SH-SY5Y (cell line): ENCODE measurements around the gene HARBI1.

Experiments
- GATA2 ChIP-seq: IDR thresholded peaks from 2 replicates; pipeline ENCODE4 v1.6.1; 2011; ENCODE audit warnings: mild to moderate bottlenecking, low read depth, low read length
- GATA3 ChIP-seq: IDR thresholded peaks from 2 replicates; pipeline ENCODE4 v1.6.1; 2011; ENCODE audit warnings: low read depth, mild to moderate bottlenecking, low read length, moderate library complexity

HARBI1 gene

GRCh38 chr11:46617134-46617971 lies at the start of gene HARBI1, which contains the start of gene ATG13:
TSS of gene HARBI1 (minus strand) at chr11:46617227. CDS start at chr11:46616237, 990 bp downstream.
TSS of gene ATG13 (plus strand) at chr11:46617553. CDS start at chr11:46644292, 26,739 bp downstream.
- TF ChIP-seq GATA3: no peak

DNA sequence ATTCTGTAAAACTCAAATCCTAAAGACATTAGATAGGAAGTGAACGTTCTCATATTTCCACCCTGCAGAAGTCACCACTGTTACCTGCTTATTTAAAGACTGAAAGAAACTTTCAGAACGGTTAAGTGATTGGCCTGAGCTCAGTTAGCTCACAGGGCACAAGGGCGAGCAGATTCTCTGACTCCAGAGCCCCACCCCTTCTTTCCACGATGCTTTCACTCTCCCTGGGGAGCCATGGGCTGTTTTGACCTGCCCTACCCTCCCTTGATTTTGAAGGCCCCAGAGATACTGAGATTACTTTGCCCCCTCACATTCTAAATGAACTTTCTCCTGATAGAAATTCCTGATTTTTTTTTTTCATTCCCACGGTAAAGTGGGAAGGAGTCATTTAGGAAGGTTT lies 49.5 kb upstream of the HARBI1 start:
- TF ChIP-seq GATA3 (no peak), GATA2 (no peak)

- TF ChIP-seq GATA2 (no peak), GATA3 (no peak)
Observed at GRCh38 chr11:46665356-46665755, 48.3 kb upstream of the HARBI1 start.

DNA sequence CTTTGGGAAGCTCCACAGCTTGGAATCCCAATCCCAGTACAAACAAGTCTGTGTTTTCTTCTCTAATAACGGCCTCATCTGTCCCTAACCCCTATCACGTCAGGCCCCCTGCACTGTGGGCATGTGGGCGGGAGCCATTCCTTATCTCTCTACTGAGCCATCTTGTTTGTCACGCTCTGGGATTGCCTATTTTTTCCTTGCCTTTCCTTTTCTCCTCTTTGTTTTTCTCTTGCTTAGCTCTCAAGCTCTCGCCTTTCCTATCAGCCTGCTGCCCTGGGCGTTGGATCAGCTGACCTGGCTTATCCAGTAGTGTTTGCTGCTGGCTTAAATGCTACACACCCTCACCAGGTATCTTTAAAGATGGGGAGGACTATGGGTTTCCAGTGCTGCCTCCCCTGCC lies 47.6 kb upstream of the HARBI1 start:
- no peak for TF ChIP-seq GATA2
- TF ChIP-seq GATA3: no peak

GRCh38 chr11:46663277-46663940 lies 46.4 kb upstream of the HARBI1 start:
- TF ChIP-seq GATA3: no peak
- no peak for TF ChIP-seq GATA2

DNA sequence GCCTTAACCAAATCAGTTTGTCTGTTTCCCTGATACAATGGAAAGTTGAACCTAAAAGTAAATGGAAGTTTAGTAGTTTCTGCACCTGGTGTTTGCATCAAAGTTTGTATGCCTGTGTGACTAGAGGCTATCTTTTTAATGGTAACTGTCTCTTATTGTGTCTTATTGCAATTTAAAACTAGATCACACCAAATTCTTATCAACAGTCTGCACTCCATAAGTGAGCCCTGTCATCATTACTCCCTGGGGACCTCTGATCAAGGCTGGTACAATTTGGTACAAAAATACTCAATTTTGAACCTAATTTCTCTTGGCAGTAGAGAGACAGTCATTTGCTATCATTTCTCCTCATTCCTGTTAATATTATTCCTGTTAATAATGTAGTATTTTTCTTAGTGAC lies 45.3 kb upstream of the HARBI1 start:
- TF ChIP-seq GATA3 (no peak), GATA2 (no peak)

DNA sequence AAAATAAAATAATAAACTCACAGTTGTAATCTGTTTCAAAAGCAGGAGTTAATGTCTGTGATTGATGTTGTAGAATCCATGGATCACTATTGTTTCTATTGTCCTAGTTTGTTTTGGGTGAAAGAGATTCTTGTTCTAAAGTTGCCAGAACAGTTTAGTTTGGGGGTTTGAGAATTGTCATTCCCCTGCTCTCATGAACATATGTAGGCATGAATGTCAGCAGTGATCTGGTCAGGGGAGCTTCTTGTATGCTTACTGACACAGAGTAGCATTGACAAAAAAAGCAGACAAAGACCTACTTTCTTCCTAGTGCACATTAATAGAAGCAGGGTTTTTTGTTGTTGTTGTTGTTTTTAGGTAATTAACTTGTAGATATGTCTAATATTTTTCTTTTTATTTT lies 44.8 kb upstream of the HARBI1 start:
- no peak for TF ChIP-seq GATA2
- TF ChIP-seq GATA3: no peak

DNA sequence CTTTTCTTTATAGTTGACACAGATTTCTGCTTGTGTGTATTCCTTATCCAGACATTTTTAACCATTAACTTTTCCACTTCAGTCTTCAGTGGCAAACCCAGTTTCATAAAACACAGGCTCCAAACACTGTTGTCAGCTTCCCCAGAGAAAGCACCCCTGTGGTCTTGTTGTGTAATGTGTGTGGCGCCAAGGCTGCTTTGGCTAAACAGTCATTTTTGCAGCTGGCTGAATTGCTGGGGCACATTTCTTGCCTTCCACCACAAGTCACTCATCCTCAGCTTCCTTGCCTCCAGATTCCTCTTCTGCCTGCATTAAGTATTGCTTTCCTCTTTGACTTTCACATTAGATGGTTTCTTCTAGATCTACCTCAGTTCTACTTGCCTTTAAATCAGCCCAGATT lies 42.9 kb upstream of the HARBI1 start:
- no peak for TF ChIP-seq GATA2
- no peak for TF ChIP-seq GATA3

DNA sequence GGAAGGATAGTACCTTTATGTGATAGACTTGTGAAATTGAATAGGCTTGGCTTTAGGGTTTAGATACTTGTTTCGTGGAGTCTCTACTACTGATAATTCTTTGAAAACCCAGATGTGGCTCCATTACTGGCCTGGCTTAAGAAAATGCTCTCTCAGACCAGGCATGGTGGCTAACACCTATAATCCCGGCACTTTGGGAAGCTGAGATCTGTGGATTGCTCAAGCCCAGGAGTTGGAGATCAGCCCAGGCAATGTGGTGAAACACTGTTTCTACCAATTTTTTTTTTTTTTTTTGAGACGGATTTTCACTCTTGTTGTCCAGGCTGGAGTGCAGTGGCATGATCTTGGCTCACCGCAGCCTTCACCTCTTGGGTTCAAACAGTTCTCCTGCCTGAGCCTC lies 41.2 kb upstream of the HARBI1 start:
- TF ChIP-seq GATA3 (no peak), GATA2 (no peak)

GRCh38 chr11:46657186-46657585 lies 40.2 kb upstream of the HARBI1 start:
- no peak for TF ChIP-seq GATA2
- TF ChIP-seq GATA3: no peak

GRCh38 chr11:46655631-46656030 lies 38.6 kb upstream of the HARBI1 start:
- TF ChIP-seq GATA2 (no peak), GATA3 (no peak)

- no peak for TF ChIP-seq GATA2
- TF ChIP-seq GATA3: no peak
Observed at GRCh38 chr11:46649180-46649738, 32.2 kb upstream of the HARBI1 start.

DNA sequence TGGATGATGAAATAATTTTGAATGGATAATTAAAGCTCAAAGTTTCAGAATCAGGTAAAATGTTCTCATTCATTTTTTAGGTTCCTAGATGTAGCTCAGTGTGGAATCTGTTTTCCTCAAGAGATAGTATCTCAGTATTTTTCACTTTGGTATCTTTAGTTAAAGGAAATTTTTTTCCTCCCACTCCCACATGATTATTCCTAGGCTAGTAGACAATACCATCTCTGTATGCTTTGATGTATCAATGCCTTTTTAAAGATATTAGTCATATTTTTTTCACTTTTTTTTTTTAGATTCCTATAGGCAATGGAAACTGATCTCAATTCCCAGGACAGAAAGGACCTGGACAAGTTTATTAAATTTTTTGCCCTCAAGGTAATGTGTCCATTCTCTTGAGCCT lies 27.0 kb upstream of the HARBI1 start:
- no peak for TF ChIP-seq GATA2
- no peak for TF ChIP-seq GATA3

- TF ChIP-seq GATA2 (no peak), GATA3 (no peak)
Observed at GRCh38 chr11:46643531-46643930, 26.5 kb upstream of the HARBI1 start.
